ENCODE results near the gene RPS6KA1. TPM values are rescaled to one million over a fixed set of nuclear protein-coding genes. Genes with fewer than 3 reads are reported as not detected.

Gene RPS6KA1
- total RNA-seq, 4 donors from 2014 or later = 153 to 202 (median 174) TPM

GRCh38 chr1:26529405-26529654 lies 231 bp upstream of the RPS6KA1 start:
- Histone ChIP-seq H3K4me1 (peaks cover 14 to 51% (median 38%) of the 10 kb centered on the region in 4 donors), H3K4me3 (peak overlapping the region; percentile 32 to 89 (median 75)), H3K27ac (peak overlapping the region; percentile 63 to 94 (median 90)), H3K9me3 (no peaks in the 10 kb centered on the region), H3K27me3 (peaks cover 3% of the 10 kb centered on the region), H3K36me3 (no peaks in the 10 kb centered on the region)
- no peak for DNase-seq
- TF ChIP-seq POLR2AphosphoS5 (IDR thresholded peaks at IDR 0.05) (no peak), POLR2A (IDR thresholded peaks at IDR 0.05) (no peak), CTCF (IDR thresholded peaks at IDR 0.05) (no peak)
- intact Hi-C loops (cut with DNase I; ENCODE audit: low total_unique reads) = no loop called here
- 0% methylated on average over 4 of the region's 19 CpGs; no CpG with 5 or more reads in 1 of the 2 donors for WGBS, 2 donors (ENCODE audit: low coverage in 1 of 2)
- in situ Hi-C loops (cut with MboI; ENCODE audit: low pct_ligation_motif_present in 1 of 4, low pct_unique_long_range_greater_than_20kb in 1 of 4, low sequenced_read_pairs in 3 of 4) = no loop called here

DNA sequence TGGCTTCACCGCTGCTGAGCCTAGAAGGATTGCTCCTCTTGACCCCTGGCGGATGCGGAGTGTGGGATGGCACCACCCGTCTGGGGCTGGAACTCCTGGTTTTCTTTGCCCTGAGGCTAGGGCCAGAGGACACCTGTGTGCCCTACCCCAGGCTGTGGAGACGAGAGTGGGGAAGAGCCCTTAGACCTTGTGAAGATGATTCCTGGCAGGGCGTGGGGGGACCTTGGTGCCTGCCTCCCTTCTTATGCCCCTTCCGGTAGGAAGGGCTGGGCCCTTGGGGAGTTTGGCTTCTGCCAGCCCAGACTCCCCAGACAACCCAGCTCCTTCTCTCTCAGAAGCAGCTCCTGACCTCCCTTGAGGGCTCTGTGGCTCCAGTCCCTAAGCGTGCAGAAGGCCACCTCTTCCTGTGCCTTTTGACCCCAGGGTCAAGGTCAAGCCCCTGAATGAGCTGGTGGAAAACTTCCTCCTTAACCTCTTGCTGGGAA lies 891 bp downstream of the RPS6KA1 start:
- no peaks in the 10 kb centered on the region for H3K27me3 ChIP-seq
- DNase-seq = peak; percentile 54
- H3K27ac ChIP-seq = peak overlapping the region; percentile 86 to 94 (median 90)
- TF ChIP-seq CTCF (IDR thresholded peaks at IDR 0.05) (peak in 1 of 5 experiments; percentile 35), POLR2AphosphoS5 (IDR thresholded peaks at IDR 0.05) (no peak), EP300 (IDR thresholded peaks at IDR 0.05; ENCODE audit: low read depth) (peak; percentile 19)
- intact Hi-C loops (cut with DNase I; ENCODE audit: low total_unique reads) = no loop called here
- 30% methylated on average over 8 of the region's 8 CpGs; no CpG with 5 or more reads in 1 of the 2 donors for WGBS, 2 donors (ENCODE audit: low coverage in 1 of 2)
- no peaks in the 10 kb centered on the region for H3K9me3 ChIP-seq
- no peaks in the 10 kb centered on the region for H3K36me3 ChIP-seq
- in situ Hi-C loops (cut with MboI; ENCODE audit: low pct_ligation_motif_present in 1 of 4, low pct_unique_long_range_greater_than_20kb in 1 of 4, low sequenced_read_pairs in 3 of 4) = no loop called here
- peak overlapping the region; percentile 62 to 89 (median 75) for H3K4me3 ChIP-seq
- peaks cover 14 to 62% (median 42%) of the 10 kb centered on the region in 4 donors for H3K4me1 ChIP-seq

DNA sequence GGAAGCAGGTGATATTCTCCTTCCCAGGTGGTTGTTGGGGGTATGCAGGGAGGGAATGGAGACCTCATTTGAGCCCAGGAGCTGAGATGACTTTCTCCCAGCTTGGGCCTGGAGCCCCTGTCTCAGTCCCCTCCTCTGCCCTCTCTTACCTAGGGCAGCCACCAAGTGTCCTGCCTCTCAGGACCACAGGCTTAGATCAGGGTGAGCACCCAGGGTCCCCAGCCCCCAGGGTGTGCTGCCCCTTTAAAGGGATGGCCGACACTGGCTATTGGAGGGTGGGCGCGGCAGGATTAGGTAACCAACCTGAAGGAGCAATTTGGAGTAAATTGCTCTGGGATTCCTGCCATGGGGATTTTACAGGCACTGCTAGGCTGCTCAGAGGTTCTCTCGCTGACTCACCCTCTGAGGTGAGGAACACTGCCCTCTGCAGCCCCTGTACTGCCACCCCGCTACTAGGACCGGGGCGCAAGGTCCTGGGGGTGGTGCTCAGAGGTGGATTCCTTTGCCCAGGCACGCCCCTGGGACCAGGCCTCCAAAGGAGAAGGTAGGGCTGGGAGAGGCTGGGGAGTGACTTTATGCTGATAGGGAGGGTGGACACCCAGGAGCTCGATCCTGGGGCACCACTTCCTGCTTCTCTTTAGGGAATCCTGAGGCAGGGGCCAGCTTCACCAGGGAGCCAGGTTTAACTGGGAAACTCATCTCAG lies 1.5 kb downstream of the RPS6KA1 start:
- in situ Hi-C loops (cut with MboI; ENCODE audit: low pct_ligation_motif_present in 1 of 4, low pct_unique_long_range_greater_than_20kb in 1 of 4, low sequenced_read_pairs in 3 of 4) (no loop called here), intact Hi-C loops (cut with DNase I; ENCODE audit: low total_unique reads) (no loop called here)
- peak overlapping the region; percentile 62 to 89 (median 75) for H3K4me3 ChIP-seq
- no peaks in the 10 kb centered on the region for H3K9me3 ChIP-seq
- peak; percentile 94 for DNase-seq
- H3K27me3 ChIP-seq = no peaks in the 10 kb centered on the region
- WGBS, 2 donors (ENCODE audit: low coverage in 1 of 2) = 25% methylated on average over 1 of the region's 9 CpGs; no CpG with 5 or more reads in 1 of the 2 donors
- TF ChIP-seq EP300 (IDR thresholded peaks at IDR 0.05; ENCODE audit: low read depth) (no peak), POLR2A (IDR thresholded peaks at IDR 0.05) (peak; percentile 86), POLR2AphosphoS5 (IDR thresholded peaks at IDR 0.05) (peak; percentile 51 to 90 (median 75)), CTCF (IDR thresholded peaks at IDR 0.05) (peak in 4 of 5 experiments; percentile 16 to 54 (median 32))
- H3K27ac ChIP-seq = peak overlapping the region; percentile 86 to 94 (median 90)
- peaks cover 14 to 68% (median 44%) of the 10 kb centered on the region in 4 donors for H3K4me1 ChIP-seq
- no peaks in the 10 kb centered on the region for H3K36me3 ChIP-seq

DNA sequence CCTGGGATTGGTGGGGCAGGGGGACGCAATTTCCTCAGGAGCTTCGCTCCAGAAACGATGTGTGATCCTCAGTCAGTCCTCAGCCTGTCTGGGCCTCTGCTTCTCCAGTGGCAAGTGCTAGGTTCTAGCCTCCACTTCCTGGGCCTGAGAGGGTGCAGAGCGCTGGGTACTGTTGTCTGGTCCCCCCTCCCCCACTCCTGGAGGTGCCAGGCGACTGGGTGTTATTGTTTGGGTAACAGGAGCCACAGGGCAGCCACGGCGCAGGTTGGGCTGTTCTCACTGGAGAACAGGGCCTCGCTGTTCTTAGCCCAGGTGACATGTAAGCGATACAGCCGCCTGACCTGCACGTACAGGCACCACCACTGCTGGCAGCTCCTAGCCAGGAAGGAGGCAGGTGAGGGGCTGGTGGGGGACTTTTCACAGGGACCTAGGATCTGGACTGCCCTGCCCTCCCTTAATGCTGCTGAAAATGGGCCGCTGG lies 2.1 kb downstream of the RPS6KA1 start:
- H3K27ac ChIP-seq = peak overlapping the region; percentile 86 to 94 (median 90)
- H3K36me3 ChIP-seq = no peaks in the 10 kb centered on the region
- in situ Hi-C loops (cut with MboI; ENCODE audit: low pct_ligation_motif_present in 1 of 4, low pct_unique_long_range_greater_than_20kb in 1 of 4, low sequenced_read_pairs in 3 of 4) = no loop called here
- 63% methylated on average over 8 of the region's 12 CpGs; no CpG with 5 or more reads in 1 of the 2 donors for WGBS, 2 donors (ENCODE audit: low coverage in 1 of 2)
- DNase-seq = peak; percentile 63
- peak; percentile 37 for TF ChIP-seq POLR2A (IDR thresholded peaks at IDR 0.05)
- TF ChIP-seq CTCF (IDR thresholded peaks at IDR 0.05) = no peak
- intact Hi-C loops (cut with DNase I; ENCODE audit: low total_unique reads) = no loop called here
- H3K4me3 ChIP-seq = peak overlapping the region in 2 of 4 donors; percentile 24 to 32
- peaks cover 14 to 73% (median 47%) of the 10 kb centered on the region in 4 donors for H3K4me1 ChIP-seq
- H3K9me3 ChIP-seq = no peaks in the 10 kb centered on the region
- no peaks in the 10 kb centered on the region for H3K27me3 ChIP-seq
